ENCODE results near the gene SMAGP. TPM values are rescaled to one million over a fixed set of nuclear protein-coding genes. Genes with fewer than 3 reads are reported as not detected.

SMAGP gene
- total and polyA plus RNA-seq, 2 of the 13 experiments (the other 11 are each of a cell fraction or from before 2014, with no cell fraction given): 9.2 TPM

DNA sequence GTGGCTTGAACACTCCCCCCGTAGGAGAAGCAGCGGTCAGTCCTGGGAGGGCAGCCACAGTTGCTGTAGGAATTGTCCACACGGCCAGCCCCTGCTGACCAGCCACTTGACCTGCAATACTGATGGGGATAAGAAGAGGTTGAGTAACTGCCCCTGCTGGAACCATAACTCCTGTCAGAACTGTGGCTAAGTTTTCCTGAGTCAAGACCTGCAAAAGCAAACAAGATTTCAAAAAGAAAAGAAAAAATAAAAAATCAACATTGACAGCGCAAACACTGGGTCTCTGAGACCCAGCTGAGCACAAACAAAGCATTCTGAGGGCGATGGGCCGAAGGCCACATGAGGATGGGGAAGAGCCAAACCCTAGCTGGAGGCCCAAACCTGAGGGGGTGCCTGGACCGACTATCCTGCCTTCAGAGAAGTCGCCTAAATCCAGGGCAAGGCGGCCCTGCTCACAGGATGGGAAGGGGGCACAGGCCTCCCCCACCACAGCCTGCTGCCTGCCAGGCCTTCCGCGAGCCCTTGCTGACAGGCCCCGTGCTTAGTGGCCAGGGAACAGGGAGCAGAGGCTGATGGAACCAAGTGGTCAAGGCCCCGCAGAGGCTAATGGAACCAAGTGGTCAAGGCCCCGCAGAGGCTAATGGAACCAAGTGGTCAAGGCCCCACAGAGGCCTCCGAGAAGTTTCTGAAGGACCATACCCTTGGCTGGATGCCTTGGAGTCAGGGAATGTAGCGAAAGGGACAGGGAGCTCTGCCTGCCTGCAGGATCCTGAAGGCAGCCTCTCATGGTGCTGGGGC lies 71.4 kb downstream of the SMAGP start (continued):
- TF ChIP-seq, protein P1, sequence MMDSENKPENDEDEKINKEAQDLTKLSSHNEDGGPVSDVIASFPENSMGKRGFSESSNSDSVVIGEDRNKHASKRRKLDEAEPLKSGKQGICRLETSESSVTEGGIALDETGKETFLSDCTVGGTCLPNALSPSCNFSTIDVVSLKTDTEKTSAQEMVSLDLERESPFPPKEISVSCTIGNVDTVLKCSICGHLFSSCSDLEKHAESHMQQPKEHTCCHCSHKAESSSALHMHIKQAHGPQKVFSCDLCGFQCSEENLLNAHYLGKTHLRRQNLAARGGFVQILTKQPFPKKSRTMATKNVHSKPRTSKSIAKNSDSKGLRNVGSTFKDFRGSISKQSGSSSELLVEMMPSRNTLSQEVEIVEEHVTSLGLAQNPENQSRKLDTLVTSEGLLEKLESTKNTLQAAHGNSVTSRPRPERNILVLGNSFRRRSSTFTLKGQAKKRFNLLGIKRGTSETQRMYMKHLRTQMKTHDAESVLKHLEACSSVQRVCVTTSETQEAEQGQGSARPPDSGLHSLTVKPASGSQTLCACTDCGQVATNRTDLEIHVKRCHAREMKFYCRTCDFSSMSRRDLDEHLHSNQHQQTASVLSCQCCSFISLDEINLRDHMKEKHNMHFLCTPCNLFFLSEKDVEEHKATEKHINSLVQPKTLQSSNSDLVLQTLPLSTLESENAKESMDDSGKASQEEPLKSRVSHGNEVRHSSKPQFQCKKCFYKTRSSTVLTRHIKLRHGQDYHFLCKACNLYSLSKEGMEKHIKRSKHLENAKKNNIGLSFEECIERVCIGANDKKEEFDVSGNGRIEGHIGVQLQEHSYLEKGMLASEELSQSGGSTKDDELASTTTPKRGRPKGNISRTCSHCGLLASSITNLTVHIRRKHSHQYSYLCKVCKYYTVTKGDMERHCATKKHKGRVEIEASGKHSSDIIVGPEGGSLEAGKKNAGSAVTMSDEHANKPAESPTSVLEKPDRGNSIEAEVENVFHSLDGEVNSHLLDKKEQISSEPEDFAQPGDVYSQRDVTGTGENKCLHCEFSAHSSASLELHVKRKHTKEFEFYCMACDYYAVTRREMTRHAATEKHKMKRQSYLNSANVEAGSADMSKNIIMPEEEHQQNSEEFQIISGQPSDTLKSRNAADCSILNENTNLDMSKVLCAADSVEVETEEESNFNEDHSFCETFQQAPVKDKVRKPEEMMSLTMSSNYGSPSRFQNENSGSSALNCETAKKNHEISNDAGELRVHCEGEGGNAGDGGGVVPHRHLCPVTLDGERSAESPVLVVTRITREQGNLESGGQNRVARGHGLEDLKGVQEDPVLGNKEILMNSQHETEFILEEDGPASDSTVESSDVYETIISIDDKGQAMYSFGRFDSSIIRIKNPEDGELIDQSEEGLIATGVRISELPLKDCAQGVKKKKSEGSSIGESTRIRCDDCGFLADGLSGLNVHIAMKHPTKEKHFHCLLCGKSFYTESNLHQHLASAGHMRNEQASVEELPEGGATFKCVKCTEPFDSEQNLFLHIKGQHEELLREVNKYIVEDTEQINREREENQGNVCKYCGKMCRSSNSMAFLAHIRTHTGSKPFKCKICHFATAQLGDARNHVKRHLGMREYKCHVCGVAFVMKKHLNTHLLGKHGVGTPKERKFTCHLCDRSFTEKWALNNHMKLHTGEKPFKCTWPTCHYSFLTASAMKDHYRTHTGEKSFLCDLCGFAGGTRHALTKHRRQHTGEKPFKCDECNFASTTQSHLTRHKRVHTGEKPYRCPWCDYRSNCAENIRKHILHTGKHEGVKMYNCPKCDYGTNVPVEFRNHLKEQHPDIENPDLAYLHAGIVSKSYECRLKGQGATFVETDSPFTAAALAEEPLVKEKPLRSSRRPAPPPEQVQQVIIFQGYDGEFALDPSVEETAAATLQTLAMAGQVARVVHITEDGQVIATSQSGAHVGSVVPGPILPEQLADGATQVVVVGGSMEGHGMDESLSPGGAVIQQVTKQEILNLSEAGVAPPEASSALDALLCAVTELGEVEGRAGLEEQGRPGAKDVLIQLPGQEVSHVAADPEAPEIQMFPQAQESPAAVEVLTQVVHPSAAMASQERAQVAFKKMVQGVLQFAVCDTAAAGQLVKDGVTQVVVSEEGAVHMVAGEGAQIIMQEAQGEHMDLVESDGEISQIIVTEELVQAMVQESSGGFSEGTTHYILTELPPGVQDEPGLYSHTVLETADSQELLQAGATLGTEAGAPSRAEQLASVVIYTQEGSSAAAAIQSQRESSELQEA (CRISPR knock-in tag; IDR thresholded peaks at IDR 0.05; ENCODE audit: not compliant biosample characterization): no peak
- TF ChIP-seq, protein P2, sequence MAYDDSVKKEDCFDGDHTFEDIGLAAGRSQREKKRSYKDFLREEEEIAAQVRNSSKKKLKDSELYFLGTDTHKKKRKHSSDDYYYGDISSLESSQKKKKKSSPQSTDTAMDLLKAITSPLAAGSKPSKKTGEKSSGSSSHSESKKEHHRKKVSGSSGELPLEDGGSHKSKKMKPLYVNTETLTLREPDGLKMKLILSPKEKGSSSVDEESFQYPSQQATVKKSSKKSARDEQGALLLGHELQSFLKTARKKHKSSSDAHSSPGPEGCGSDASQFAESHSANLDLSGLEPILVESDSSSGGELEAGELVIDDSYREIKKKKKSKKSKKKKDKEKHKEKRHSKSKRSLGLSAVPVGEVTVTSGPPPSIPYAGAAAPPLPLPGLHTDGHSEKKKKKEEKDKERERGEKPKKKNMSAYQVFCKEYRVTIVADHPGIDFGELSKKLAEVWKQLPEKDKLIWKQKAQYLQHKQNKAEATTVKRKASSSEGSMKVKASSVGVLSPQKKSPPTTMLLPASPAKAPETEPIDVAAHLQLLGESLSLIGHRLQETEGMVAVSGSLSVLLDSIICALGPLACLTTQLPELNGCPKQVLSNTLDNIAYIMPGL (CRISPR knock-in tag; IDR thresholded peaks at IDR 0.05; ENCODE audit: borderline replicate concordance in 1 of 2, low read depth in 1 of 2): no peak
- peak; percentile 50 for TF ChIP-seq GATAD2A (CRISPR knock-in tag; IDR thresholded peaks at IDR 0.05)
- TF ChIP-seq FOSL2 (CRISPR knock-in tag; IDR thresholded peaks at IDR 0.05): peak; percentile 19; the same call in 1 of the 2 replicates
- TF ChIP-seq, protein P3, sequence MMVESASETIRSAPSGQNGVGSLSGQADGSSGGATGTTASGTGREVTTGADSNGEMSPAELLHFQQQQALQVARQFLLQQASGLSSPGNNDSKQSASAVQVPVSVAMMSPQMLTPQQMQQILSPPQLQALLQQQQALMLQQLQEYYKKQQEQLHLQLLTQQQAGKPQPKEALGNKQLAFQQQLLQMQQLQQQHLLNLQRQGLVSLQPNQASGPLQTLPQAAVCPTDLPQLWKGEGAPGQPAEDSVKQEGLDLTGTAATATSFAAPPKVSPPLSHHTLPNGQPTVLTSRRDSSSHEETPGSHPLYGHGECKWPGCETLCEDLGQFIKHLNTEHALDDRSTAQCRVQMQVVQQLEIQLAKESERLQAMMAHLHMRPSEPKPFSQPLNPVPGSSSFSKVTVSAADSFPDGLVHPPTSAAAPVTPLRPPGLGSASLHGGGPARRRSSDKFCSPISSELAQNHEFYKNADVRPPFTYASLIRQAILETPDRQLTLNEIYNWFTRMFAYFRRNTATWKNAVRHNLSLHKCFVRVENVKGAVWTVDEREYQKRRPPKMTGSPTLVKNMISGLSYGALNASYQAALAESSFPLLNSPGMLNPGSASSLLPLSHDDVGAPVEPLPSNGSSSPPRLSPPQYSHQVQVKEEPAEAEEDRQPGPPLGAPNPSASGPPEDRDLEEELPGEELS (CRISPR knock-in tag; IDR thresholded peaks at IDR 0.05): peak; percentile 59; the same call in 1 of the 2 replicates
- no peak for TF ChIP-seq NBN (conservative IDR thresholded peaks at IDR 0.05)
- peak; percentile 57; the same call in 1 of the 2 replicates for TF ChIP-seq BCL6 (CRISPR knock-in tag; IDR thresholded peaks at IDR 0.05)
- no peak for TF ChIP-seq NFKB2 (CRISPR knock-in tag; IDR thresholded peaks at IDR 0.05; ENCODE audit: borderline replicate concordance)
- TF ChIP-seq, protein P4, sequence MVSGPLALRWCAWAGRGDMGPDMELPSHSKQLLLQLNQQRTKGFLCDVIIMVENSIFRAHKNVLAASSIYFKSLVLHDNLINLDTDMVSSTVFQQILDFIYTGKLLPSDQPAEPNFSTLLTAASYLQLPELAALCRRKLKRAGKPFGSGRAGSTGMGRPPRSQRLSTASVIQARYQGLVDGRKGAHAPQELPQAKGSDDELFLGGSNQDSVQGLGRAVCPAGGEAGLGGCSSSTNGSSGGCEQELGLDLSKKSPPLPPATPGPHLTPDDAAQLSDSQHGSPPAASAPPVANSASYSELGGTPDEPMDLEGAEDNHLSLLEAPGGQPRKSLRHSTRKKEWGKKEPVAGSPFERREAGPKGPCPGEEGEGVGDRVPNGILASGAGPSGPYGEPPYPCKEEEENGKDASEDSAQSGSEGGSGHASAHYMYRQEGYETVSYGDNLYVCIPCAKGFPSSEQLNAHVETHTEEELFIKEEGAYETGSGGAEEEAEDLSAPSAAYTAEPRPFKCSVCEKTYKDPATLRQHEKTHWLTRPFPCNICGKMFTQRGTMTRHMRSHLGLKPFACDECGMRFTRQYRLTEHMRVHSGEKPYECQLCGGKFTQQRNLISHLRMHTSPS (CRISPR knock-in tag; IDR thresholded peaks at IDR 0.05; ENCODE audit: low read depth): no peak
- no peak for TF ChIP-seq ZBTB25 (CRISPR knock-in tag; IDR thresholded peaks at IDR 0.05)
- TF ChIP-seq CEBPG (CRISPR knock-in tag; IDR thresholded peaks at IDR 0.05): peak; percentile 67; the same call in 1 of the 2 replicates
- TF ChIP-seq TP53 (CRISPR knock-in tag; conservative IDR thresholded peaks at IDR 0.05): no peak

Measured in HepG2 (cell line).